GM23338 (cell line): ENCODE results near the gene MAP4K4. TPM values are rescaled to one million over a fixed set of nuclear protein-coding genes. Genes with fewer than 3 reads are reported as not detected.

ENCODE experiments used
- ATAC-seq: fragments of 200-7000 bp; cut with Tn5 transposase; 3 replicates; pipeline ENCODE4 v1.9.1; 2020
- DNase-seq: peaks from one replicate; pipeline ENCODE4 v3.0.0-alpha.2; 2015; ENCODE audit warnings: low spot score
- H2AFZ ChIP-seq: fragments of 200-600 bp; sonication (generic); 2 replicates; pipeline ENCODE4 v1.8.0; 2016; ENCODE audit warnings: antibody characterized with exemption, mild to moderate bottlenecking, moderate library complexity
- H3F3A ChIP-seq: fragments of 200-600 bp; sonication (generic); replicated peaks from 2 replicates; pipeline ENCODE4 v1.8.0; 2017; ENCODE audit warnings: antibody characterized with exemption, mixed run types, low read depth
- H3K27ac ChIP-seq: fragments of 200-600 bp; sonication (generic); 2 replicates; pipeline ENCODE4 v1.6.1; 2016; ENCODE audit warnings: low read depth
- H3K27me3 ChIP-seq: fragments of 200-600 bp; sonication (generic); 2 replicates; pipeline ENCODE4 v1.8.0; 2016; ENCODE audit warnings: mild to moderate bottlenecking, mixed run types, moderate library complexity; ENCODE audit not compliant: insufficient read depth
- H3K36me3 ChIP-seq: fragments of 200-600 bp; sonication (generic); 2 replicates; pipeline ENCODE4 v1.8.0; 2016; ENCODE audit warnings: mild to moderate bottlenecking; ENCODE audit not compliant: insufficient read depth
- H3K4me1 ChIP-seq: fragments of 200-600 bp; sonication (generic); 2 replicates; pipeline ENCODE4 v1.8.0; 2016; ENCODE audit warnings: mild to moderate bottlenecking, moderate library complexity; ENCODE audit not compliant: insufficient read depth
- H3K4me2 ChIP-seq: fragments of 200-600 bp; sonication (generic); 2 replicates; pipeline ENCODE4 v1.7.1; 2017; ENCODE audit warnings: mixed run types
- H3K4me3 ChIP-seq: fragments of 200-600 bp; sonication (generic); 2 replicates; pipeline ENCODE4 v1.6.1; 2016; ENCODE audit warnings: mixed run types
- H3K79me2 ChIP-seq: fragments of 200-600 bp; sonication (generic); replicated peaks from 2 replicates; pipeline ENCODE4 v1.8.0; 2017; ENCODE audit warnings: mild to moderate bottlenecking; ENCODE audit not compliant: insufficient read depth
- H3K9me2 ChIP-seq: fragments of 200-600 bp; sonication (generic); 2 replicates; pipeline ENCODE4 v1.8.0; 2017; ENCODE audit not compliant: insufficient read depth
- H4K20me1 ChIP-seq: fragments of 200-600 bp; sonication (generic); replicated peaks from 2 replicates; pipeline ENCODE4 v1.8.0; 2017; ENCODE audit warnings: mild to moderate bottlenecking; ENCODE audit not compliant: insufficient read depth
- H3K27ac Mint-ChIP-seq: 2 replicates; pipeline ENCODE4 v1.8.0; 2020; ENCODE audit warnings: inconsistent platforms, mild to moderate bottlenecking, moderate library complexity, mixed read lengths
- H3K27me3 Mint-ChIP-seq: 3 replicates; pipeline ENCODE4 v1.8.0; 2022; ENCODE audit warnings: low read depth, mild to moderate bottlenecking, moderate library complexity, mixed read lengths, inconsistent platforms; ENCODE audit not compliant: insufficient read depth, poor library complexity
- H3K36me3 Mint-ChIP-seq: 3 replicates; pipeline ENCODE4 v1.8.0; 2021; ENCODE audit warnings: low read depth, mild to moderate bottlenecking, inconsistent platforms, moderate library complexity, mixed read lengths
- H3K4me1 Mint-ChIP-seq: 3 replicates; pipeline ENCODE4 v1.8.0; 2020; ENCODE audit warnings: mild to moderate bottlenecking, inconsistent platforms, mixed read lengths
- H3K4me3 Mint-ChIP-seq: 3 replicates; pipeline ENCODE4 v1.8.0; 2021; ENCODE audit warnings: moderate library complexity, mild to moderate bottlenecking, inconsistent platforms, mixed read lengths
- H3K9me3 Mint-ChIP-seq: 3 replicates; pipeline ENCODE4 v1.8.0; 2020; ENCODE audit warnings: moderate library complexity, mild to moderate bottlenecking, inconsistent platforms, mixed read lengths
- CTCF ChIP-seq, 2 experiments: fragments of 200-600 bp in 1 of 2; sonication (generic) in 1 of 2; conservative IDR thresholded peaks; 2 replicates each; pipeline versions ENCODE4 v1.5.1 to v1.6.1; 2016 to 2017; ENCODE audit warnings: antibody characterized with exemption in 2 of 2, low read depth in 2 of 2, mild to moderate bottlenecking in 2 of 2, moderate library complexity in 1 of 2
- ETS1 ChIP-seq: IDR thresholded peaks from 2 replicates; pipeline ENCODE4 v1.6.1; 2016; ENCODE audit warnings: antibody characterized with exemption
- EZH2 ChIP-seq: fragments of 200-600 bp; sonication (generic); IDR thresholded peaks from one replicate; pipeline ENCODE4 v1.8.0; 2017; ENCODE audit warnings: antibody characterized with exemption, mild to moderate bottlenecking, low read depth; ENCODE audit not compliant: unreplicated experiment
- EZH2phosphoT487 ChIP-seq: fragments of 200-600 bp; sonication (generic); IDR thresholded peaks from one replicate; pipeline ENCODE4 v1.8.1; 2018; ENCODE audit warnings: antibody characterized with exemption; ENCODE audit not compliant: unreplicated experiment
- JUNB ChIP-seq: IDR thresholded peaks from one replicate; pipeline ENCODE4 v1.6.1; 2016; ENCODE audit warnings: antibody characterized with exemption; ENCODE audit not compliant: unreplicated experiment
- NANOG ChIP-seq: IDR thresholded peaks from 2 replicates; pipeline ENCODE4 v1.6.1; 2016; ENCODE audit warnings: antibody characterized with exemption, borderline replicate concordance
- STAT1 ChIP-seq: IDR thresholded peaks from one replicate; pipeline ENCODE4 v1.6.1; 2016; ENCODE audit warnings: antibody characterized with exemption; ENCODE audit not compliant: unreplicated experiment
- ZNF114 ChIP-seq: fragments of 250-450 bp; sonication (Bioruptor Pico); IDR thresholded peaks from 2 replicates; pipeline ENCODE4 v1.5.0; 2020; ENCODE audit warnings: mild to moderate bottlenecking, moderate library complexity
- ZNF331 ChIP-seq: fragments of 250-450 bp; sonication (Bioruptor Pico); IDR thresholded peaks from 2 replicates; pipeline ENCODE4 v1.5.0; 2020; ENCODE audit warnings: low read depth, mild to moderate bottlenecking, moderate library complexity
- ZNF462 ChIP-seq: fragments of 250-450 bp; sonication (Bioruptor Pico); IDR thresholded peaks from 2 replicates; pipeline ENCODE4 v1.5.0; 2020; ENCODE audit warnings: mild to moderate bottlenecking, moderate library complexity
- polyA plus RNA-seq: library from polyadenylated mRNA; unstranded; fragments of >200 nt; fragmentation: Nextera tagmentation; extraction: Ambion mirVana; gene quantifications from 2 replicates; pipeline ENCODE4 v1.2.1, GENCODE V29; 2016
- total RNA-seq: library from RNA; depleted of rRNA; stranded (reverse); fragments of >200 nt; shearing (Covaris generic); gene quantifications from 2 replicates; pipeline ENCODE4 v1.2.3, GENCODE V29; 2014

The MAP4K4 gene
- total and polyA plus RNA-seq, 2 experiments from 2014 or later = 34.6 to 99.2 TPM

- TF ChIP-seq ZNF462 (no peak), EZH2phosphoT487 (no peak), STAT1 (no peak), JUNB (no peak), NANOG (no peak), ZNF114 (CRISPR knock-in tag) (no peak), ZNF331 (CRISPR knock-in tag) (no peak), ETS1 (no peak)
These were observed 182.0 kb downstream of the MAP4K4 start (continued) for GRCh38 chr2:101879466-101879865.

GRCh38 chr2:101881131-101881530, 183.6 kb downstream of the MAP4K4 start:
- peaks cover 62% of the 10 kb centered on the region for H3K36me3 Mint-ChIP-seq
- H3K79me2 ChIP-seq = peaks cover 16% of the 10 kb centered on the region; the same call in 1 of the 2 replicates
- no peaks in the 10 kb centered on the region for H3F3A ChIP-seq
- no peaks in the 10 kb centered on the region for H4K20me1 ChIP-seq
- peaks cover 23% of the 10 kb centered on the region for H3K36me3 ChIP-seq
- H3K27me3 ChIP-seq = no peaks in the 10 kb centered on the region
- H3K9me3 Mint-ChIP-seq = no peaks in the 10 kb centered on the region
- DNase-seq (no peak), ATAC-seq (no peak)
- no peaks in the 10 kb centered on the region for H3K4me1 ChIP-seq
- no peak overlapping the region for H3K4me3 Mint-ChIP-seq
- no peaks in the 10 kb centered on the region for H3K4me1 Mint-ChIP-seq
- peaks cover 3% of the 10 kb centered on the region for H3K27me3 Mint-ChIP-seq
- H3K4me3 ChIP-seq = no peak overlapping the region
- no peak overlapping the region for H2AFZ ChIP-seq
- no peak overlapping the region for H3K27ac ChIP-seq
- H3K27ac Mint-ChIP-seq = no peak overlapping the region
- H3K9me2 ChIP-seq = no peaks in the 10 kb centered on the region
- no peak overlapping the region for H3K4me2 ChIP-seq
- TF ChIP-seq ZNF114 (CRISPR knock-in tag) (no peak), ETS1 (no peak), JUNB (no peak), STAT1 (no peak), CTCF (conservative IDR thresholded peaks at IDR 0.05; ENCODE audit: low read depth in 2 of 2) (no peak), EZH2 (no peak), ZNF331 (CRISPR knock-in tag) (no peak)
